GM19193 (cell line): ENCODE results near the gene MKLN1.

Experiments used
- POLR2A ChIP-seq: IDR thresholded peaks from 4 replicates; pipeline ENCODE4 v1.6.1; 2011; ENCODE audit not compliant: insufficient read depth, insufficient read length; ENCODE audit errors: extremely low read depth

MKLN1 gene

GRCh38 chr7:131505636-131506557 is 178.2 kb downstream of the MKLN1 start:
- no peak for TF ChIP-seq POLR2A

DNA sequence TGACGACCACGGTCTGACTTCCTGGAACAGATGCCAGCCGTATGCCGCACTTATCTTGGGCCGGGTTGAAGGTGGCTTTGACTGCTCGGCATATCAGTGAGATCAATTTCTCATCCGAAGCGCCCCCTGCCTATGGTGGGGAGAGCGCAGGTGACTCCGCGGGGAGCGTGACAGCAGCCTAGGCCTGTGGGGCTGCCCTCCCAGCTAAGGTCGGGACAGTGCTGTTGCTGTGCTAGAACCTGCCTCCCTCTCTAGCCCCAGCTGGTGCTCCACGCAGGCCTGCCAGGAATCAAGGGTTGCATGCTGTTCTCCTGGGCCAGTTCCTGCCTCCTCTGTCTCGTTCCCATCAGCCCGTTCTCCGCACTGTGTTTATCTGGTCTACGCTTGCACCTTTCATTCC is 178.9 kb downstream of the MKLN1 start:
- TF ChIP-seq POLR2A, result no peak

GRCh38 chr7:131507592-131508331 is 180.1 kb downstream of the MKLN1 start:
- no peak for TF ChIP-seq POLR2A

- no peak for TF ChIP-seq POLR2A
Measured at GRCh38 chr7:131508754-131509486, 181.2 kb downstream of the MKLN1 start.

GRCh38 chr7:131509781-131510180 is 182.1 kb downstream of the MKLN1 start:
- no peak for TF ChIP-seq POLR2A

DNA sequence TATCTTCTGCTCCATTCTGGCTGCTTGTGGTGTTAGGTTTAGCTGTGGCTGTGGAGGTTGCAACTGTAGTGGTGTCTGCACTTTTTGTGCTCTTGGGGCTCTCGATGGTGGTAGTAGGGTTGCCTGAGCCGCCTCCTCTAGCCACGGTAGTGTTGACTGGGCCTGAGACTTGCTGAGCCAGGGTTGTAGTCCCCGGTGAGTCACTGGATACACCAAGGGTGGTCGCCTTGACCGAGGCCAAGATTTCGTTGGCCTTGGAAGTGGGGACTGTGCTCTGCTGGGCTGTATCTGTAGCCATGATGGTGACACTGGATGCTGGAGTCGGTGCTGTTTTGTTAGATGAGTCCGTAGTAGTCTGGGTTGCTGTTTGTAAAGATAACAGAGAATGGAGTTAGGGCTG is 183.4 kb downstream of the MKLN1 start:
- TF ChIP-seq POLR2A, result no peak

GRCh38 chr7:131511774-131512535 is 184.3 kb downstream of the MKLN1 start:
- TF ChIP-seq POLR2A, result no peak

- no peak for TF ChIP-seq POLR2A
Measured at GRCh38 chr7:131513245-131514061, 185.8 kb downstream of the MKLN1 start.

DNA sequence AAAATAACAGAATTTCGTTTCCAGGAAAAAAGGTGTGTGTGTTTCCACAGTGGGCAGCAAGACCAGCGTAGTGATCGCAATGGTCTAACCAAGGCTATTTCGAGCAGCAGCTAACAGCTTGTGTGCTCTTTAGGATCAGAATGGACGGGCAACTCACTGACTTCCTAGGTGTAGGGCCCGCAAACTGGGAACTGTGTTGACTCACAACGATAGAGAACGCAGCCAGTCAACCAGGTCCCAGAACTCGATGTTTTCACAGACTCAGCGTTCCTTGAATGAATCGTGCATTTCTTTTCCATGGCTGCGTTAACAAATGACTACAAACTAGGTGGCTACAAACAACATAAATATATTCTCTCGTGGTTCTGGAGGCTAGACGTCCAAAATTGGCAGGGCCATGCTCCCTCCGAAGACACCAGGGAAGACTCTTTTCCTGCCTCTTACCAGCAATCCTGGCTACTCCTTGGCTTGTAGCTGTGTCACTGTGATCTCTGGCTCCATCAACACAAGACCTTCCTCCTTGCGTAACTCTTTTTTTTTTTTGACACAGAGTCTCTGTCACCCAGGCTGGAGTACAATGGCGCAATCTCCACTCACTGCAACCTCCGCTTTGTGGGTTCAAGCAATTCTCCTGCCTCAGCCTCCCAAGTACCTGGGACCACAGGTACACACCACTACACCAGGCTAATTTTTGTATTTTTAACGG is 189.7 kb downstream of the MKLN1 start:
- no peak for TF ChIP-seq POLR2A

- no peak for TF ChIP-seq POLR2A
Measured at GRCh38 chr7:131518626-131519025, 190.9 kb downstream of the MKLN1 start.

GRCh38 chr7:131521651-131522163 is 194.0 kb downstream of the MKLN1 start:
- no peak for TF ChIP-seq POLR2A

DNA sequence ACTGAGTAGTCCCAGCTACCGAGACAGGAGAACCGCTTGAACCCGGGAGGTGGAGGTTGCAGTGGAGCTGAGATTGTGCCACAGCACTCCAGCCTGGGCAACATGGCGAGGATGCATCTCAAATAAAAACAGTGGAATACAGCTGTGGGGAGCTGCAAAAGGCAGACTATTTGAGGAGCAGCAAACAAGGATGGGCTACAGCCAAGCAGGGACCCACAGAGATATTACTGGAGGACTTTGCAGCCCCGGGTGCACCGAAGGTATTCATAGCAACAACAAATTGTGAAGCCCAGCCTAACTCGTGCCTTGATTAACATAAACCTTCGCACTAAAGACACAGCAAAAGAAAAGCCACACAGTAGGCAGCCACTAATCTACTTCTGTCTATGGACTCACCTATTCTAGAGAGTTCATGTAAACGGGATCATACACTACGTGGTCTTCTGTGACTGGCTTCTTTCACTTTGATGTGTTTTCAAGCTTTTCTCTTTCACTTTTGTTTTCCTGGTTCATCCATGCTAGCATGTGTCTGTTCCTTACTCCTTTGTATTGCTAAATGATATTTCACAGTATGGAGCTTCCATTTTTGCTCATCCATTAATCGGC is 194.8 kb downstream of the MKLN1 start:
- TF ChIP-seq POLR2A, result no peak
